Measurements from ENCODE around the gene ELP5.
"Not testable (repeated sequence)": the region's sequence is repeated elsewhere in the genome, so short reads cannot be mapped to it uniquely, and the experiment has no call there.

DNA sequence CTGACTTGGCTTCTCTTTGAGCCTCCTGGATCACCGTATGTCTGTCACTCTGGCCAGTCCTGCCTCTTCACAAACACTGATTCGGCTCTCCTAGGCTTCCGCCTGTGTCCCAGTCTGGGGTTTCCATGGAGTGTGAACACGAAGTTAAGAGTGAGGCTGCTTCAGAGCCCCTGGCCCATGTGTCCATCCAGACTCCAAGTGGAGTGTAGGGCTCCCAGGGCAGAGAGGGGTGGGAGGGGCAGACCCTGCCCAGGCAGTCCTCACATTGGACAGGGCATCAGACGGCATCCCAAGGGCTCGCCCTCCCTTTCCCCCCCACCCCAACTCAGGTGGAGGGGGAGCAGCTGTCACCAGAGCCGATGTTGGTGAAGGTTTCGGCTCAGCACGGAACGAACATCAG is 8.2 kb upstream of the ELP5 start:
- TF ChIP-seq CTCF (IDR thresholded peaks at IDR 0.05; ENCODE audit: insufficient read depth, low read length); POLR2AphosphoS5 (IDR thresholded peaks at IDR 0.05; ENCODE audit: low read depth): not testable (repeated sequence)
- TF ChIP-seq, protein P1, sequence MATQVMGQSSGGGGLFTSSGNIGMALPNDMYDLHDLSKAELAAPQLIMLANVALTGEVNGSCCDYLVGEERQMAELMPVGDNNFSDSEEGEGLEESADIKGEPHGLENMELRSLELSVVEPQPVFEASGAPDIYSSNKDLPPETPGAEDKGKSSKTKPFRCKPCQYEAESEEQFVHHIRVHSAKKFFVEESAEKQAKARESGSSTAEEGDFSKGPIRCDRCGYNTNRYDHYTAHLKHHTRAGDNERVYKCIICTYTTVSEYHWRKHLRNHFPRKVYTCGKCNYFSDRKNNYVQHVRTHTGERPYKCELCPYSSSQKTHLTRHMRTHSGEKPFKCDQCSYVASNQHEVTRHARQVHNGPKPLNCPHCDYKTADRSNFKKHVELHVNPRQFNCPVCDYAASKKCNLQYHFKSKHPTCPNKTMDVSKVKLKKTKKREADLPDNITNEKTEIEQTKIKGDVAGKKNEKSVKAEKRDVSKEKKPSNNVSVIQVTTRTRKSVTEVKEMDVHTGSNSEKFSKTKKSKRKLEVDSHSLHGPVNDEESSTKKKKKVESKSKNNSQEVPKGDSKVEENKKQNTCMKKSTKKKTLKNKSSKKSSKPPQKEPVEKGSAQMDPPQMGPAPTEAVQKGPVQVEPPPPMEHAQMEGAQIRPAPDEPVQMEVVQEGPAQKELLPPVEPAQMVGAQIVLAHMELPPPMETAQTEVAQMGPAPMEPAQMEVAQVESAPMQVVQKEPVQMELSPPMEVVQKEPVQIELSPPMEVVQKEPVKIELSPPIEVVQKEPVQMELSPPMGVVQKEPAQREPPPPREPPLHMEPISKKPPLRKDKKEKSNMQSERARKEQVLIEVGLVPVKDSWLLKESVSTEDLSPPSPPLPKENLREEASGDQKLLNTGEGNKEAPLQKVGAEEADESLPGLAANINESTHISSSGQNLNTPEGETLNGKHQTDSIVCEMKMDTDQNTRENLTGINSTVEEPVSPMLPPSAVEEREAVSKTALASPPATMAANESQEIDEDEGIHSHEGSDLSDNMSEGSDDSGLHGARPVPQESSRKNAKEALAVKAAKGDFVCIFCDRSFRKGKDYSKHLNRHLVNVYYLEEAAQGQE (IDR thresholded peaks at IDR 0.05; ENCODE audit: insufficient replicate concordance, low read depth): not testable (repeated sequence)
